ENCODE data around the gene AHCYL1. TPM values are rescaled to one million over a fixed set of nuclear protein-coding genes. Genes with fewer than 3 reads are reported as not detected.

AHCYL1 gene
- total and polyA plus RNA-seq, 2 donors (not counting 3 experiments of a cell fraction or from before 2014, with no cell fraction given), result 49.2 to 74.2 TPM

DNA sequence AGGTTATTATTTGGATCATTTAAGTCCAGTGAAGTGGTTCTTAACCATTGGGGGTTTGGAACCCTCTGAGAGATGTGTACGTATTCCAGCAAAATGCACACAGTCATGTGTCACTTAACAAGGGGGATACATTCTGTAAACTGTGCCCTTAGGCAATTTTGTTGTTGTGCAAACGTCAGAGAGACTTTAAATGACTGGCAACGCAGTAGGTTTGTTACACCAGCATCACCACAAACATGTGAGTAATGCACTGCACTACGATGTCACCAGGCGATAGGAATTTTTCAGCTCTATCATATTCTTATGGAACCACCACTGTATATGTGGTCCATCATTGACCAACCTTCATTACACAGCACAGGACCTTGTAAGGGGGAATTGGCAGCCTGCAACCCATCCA, 11.9 kb downstream of the AHCYL1 start:
- Histone ChIP-seq H2AFZ (ENCODE audit: low read depth, low read length) (no peak overlapping the region), H3K4me3 (replicated peaks in 1 of 3; ENCODE audit: insufficient read depth in 1 of 3, low read depth in 1 of 3, low read length in 3 of 3) (no peak overlapping the region), H3K4me2 (ENCODE audit: insufficient read depth, low read length) (no peak overlapping the region), H3K27me3 (ENCODE audit: control insufficient read depth in 2 of 2, insufficient read depth in 2 of 2, low read length in 2 of 2) (no peaks in the 10 kb centered on the region), H3K36me3 (ENCODE audit: control insufficient read depth in 2 of 2, extremely low read depth in 1 of 2, insufficient read depth in 2 of 2, low read length in 2 of 2) (no peaks in the 10 kb centered on the region), H3K79me2 (ENCODE audit: control insufficient read depth, insufficient read depth, low read length) (peaks cover 54% of the 10 kb centered on the region), H3K4me1 (ENCODE audit: control insufficient read depth, extremely low read depth, insufficient read depth, low read length) (no peaks in the 10 kb centered on the region), H3K27ac (ENCODE audit: insufficient read depth, low read depth, low read length) (no peak overlapping the region), H4K20me1 (replicated peaks; ENCODE audit: control insufficient read depth, extremely low read depth, insufficient read depth, low read length) (no peaks in the 10 kb centered on the region), H3K9ac (replicated peaks; ENCODE audit: extremely low read depth, insufficient read depth, low read length) (no peak overlapping the region), H3K9me1 (replicated peaks; ENCODE audit: control insufficient read depth, extremely low read depth, insufficient read depth, low read length) (no peaks in the 10 kb centered on the region), H3K9me3 (replicated peaks; ENCODE audit: control insufficient read depth, insufficient read depth, low read length) (no peaks in the 10 kb centered on the region)
- intact Hi-C loops (cut with micrococcal nuclease) (no loop called here), dilution Hi-C loops (cut with MboI; ENCODE audit: extremely low pct_ligation_motif_present, low sequenced_read_pairs) (no loop called here)
- no TSS peak for BruUV-seq (replicated peaks)
- TF ChIP-seq, protein P1, sequence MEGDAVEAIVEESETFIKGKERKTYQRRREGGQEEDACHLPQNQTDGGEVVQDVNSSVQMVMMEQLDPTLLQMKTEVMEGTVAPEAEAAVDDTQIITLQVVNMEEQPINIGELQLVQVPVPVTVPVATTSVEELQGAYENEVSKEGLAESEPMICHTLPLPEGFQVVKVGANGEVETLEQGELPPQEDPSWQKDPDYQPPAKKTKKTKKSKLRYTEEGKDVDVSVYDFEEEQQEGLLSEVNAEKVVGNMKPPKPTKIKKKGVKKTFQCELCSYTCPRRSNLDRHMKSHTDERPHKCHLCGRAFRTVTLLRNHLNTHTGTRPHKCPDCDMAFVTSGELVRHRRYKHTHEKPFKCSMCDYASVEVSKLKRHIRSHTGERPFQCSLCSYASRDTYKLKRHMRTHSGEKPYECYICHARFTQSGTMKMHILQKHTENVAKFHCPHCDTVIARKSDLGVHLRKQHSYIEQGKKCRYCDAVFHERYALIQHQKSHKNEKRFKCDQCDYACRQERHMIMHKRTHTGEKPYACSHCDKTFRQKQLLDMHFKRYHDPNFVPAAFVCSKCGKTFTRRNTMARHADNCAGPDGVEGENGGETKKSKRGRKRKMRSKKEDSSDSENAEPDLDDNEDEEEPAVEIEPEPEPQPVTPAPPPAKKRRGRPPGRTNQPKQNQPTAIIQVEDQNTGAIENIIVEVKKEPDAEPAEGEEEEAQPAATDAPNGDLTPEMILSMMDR (IDR thresholded peaks at IDR 0.05; ENCODE audit: extremely low read depth in 1 of 2, insufficient read depth in 1 of 2, low read depth in 1 of 2, low read length in 2 of 2), result no peak
- TF ChIP-seq GATA2 (IDR thresholded peaks at IDR 0.05; ENCODE audit: insufficient read depth, insufficient read length, low read depth, low read length), result no peak
- TF ChIP-seq POLR2AphosphoS5 (IDR thresholded peaks at IDR 0.05; ENCODE audit: insufficient read depth, low read depth, low read length), result no peak
- no peak for TF ChIP-seq MYC (IDR thresholded peaks at IDR 0.05; ENCODE audit: low read depth, low read length)
- ChIA-PET POLR2A (interaction anchor here (0.7 kb wide), 1 partner anchor 55 kb away, joined by 3 read pairs; no protein-coding TSS in a partner anchor), CTCF (interaction anchor here (2.0 kb wide), 1 partner anchor 12 kb away, joined by 9 read pairs; the partner anchor contains the start of gene AHCYL1)
- no peak for DNase-seq (ENCODE audit: low read depth, low spot score)
- no peak for FAIRE-seq

DNA sequence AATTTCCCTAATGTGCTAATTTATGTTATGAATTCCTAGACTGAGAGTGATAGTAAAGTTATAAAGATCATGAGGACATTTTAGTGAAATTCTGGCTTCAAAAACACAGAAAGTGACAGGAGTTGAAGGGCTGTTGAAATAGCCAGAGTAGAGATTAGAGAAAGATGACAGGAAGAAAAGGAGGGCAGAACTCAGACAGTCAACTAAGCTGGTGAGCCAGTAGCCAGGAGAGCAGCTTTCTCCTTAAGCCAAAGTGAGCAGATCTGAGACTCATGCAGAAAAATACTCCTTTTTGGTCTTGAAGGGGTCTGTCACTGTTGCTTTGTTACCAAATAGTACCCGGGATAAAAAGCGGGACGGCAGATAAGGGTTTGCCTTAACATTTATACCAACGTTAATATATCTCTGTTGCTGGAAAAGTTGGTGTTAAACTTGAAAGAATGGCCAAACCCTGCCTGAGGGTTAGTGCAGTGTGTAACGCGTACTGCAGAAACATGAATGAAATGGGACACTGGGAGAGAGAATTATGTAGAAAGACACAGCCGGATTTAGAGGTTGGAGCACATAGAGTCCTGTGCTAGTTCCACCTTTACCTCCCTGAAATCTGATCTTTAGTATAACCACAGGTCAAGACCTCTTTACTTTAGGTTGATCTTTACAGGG, 12.8 kb downstream of the AHCYL1 start:
- Histone ChIP-seq H2AFZ (ENCODE audit: low read depth, low read length) (no peak overlapping the region), H3K36me3 (ENCODE audit: control insufficient read depth in 2 of 2, extremely low read depth in 1 of 2, insufficient read depth in 2 of 2, low read length in 2 of 2) (no peaks in the 10 kb centered on the region), H3K9me3 (replicated peaks; ENCODE audit: control insufficient read depth, insufficient read depth, low read length) (no peaks in the 10 kb centered on the region), H3K4me3 (replicated peaks in 1 of 3; ENCODE audit: insufficient read depth in 1 of 3, low read depth in 1 of 3, low read length in 3 of 3) (no peak overlapping the region), H3K9ac (replicated peaks; ENCODE audit: extremely low read depth, insufficient read depth, low read length) (no peak overlapping the region), H3K79me2 (ENCODE audit: control insufficient read depth, insufficient read depth, low read length) (peaks cover 50% of the 10 kb centered on the region), H3K4me2 (ENCODE audit: insufficient read depth, low read length) (no peak overlapping the region), H3K27me3 (ENCODE audit: control insufficient read depth in 2 of 2, insufficient read depth in 2 of 2, low read length in 2 of 2) (no peaks in the 10 kb centered on the region), H3K9me1 (replicated peaks; ENCODE audit: control insufficient read depth, extremely low read depth, insufficient read depth, low read length) (no peaks in the 10 kb centered on the region), H3K4me1 (ENCODE audit: control insufficient read depth, extremely low read depth, insufficient read depth, low read length) (peaks cover 4% of the 10 kb centered on the region), H4K20me1 (replicated peaks; ENCODE audit: control insufficient read depth, extremely low read depth, insufficient read depth, low read length) (no peaks in the 10 kb centered on the region), H3K27ac (ENCODE audit: insufficient read depth, low read depth, low read length) (no peak overlapping the region)
- POLR2A ChIA-PET, result interaction anchor here (1.1 kb wide), 1 partner anchor 169 kb away, joined by 6 read pairs; no protein-coding TSS in a partner anchor
- dilution Hi-C loops (cut with MboI; ENCODE audit: extremely low pct_ligation_motif_present, low sequenced_read_pairs) (no loop called here), intact Hi-C loops (cut with micrococcal nuclease) (no loop called here)
- FAIRE-seq (no peak), DNase-seq (ENCODE audit: low read depth, low spot score) (no peak)
- no TSS peak for BruUV-seq (replicated peaks)
- TF ChIP-seq MYC (IDR thresholded peaks at IDR 0.05; ENCODE audit: low read depth, low read length) (no peak), EZH2 (IDR thresholded peaks at IDR 0.05; ENCODE audit: borderline replicate concordance, low read depth, low read length, severe bottlenecking) (no peak), POLR2AphosphoS5 (IDR thresholded peaks at IDR 0.05; ENCODE audit: insufficient read depth, low read depth, low read length) (no peak), GATA2 (IDR thresholded peaks at IDR 0.05; ENCODE audit: insufficient read depth, insufficient read length, low read depth, low read length) (no peak), POLR2A (IDR thresholded peaks at IDR 0.05; ENCODE audit: low read depth, low read length) (no peak), FOS (IDR thresholded peaks at IDR 0.05; ENCODE audit: borderline replicate concordance, insufficient read depth, low read length) (no peak), JUN (IDR thresholded peaks at IDR 0.05; ENCODE audit: borderline replicate concordance, insufficient read depth, insufficient read length, low read depth) (no peak)
- TF ChIP-seq, protein P1 (IDR thresholded peaks at IDR 0.05; ENCODE audit: extremely low read depth in 1 of 2, insufficient read depth in 1 of 2, low read depth in 1 of 2, low read length in 2 of 2), result no peak
- TF ChIP-seq, protein P2, sequence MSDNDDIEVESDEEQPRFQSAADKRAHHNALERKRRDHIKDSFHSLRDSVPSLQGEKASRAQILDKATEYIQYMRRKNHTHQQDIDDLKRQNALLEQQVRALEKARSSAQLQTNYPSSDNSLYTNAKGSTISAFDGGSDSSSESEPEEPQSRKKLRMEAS (IDR thresholded peaks at IDR 0.05; ENCODE audit: insufficient read depth, insufficient read length), result no peak
- CTCF ChIA-PET, result interaction anchor here (1.0 to 2.0 kb wide), 3 partner anchors 11 to 220 kb away, joined by 3 to 9 read pairs (median 3); partner anchors contain the start of gene AHCYL1
